MCF 10A (cell line): Measurements from ENCODE around the gene TFF2. TPM values are rescaled to one million over a fixed set of nuclear protein-coding genes. Genes with fewer than 3 reads are reported as not detected.

Experiments used
- BruUV-seq: library from RNA; stranded (reverse); fragments of 400-500 nt; replicated peaks from 2 replicates; lab custom pipeline; 2021; lab: Mats Ljungman, UMichigan
- CTCF ChIA-PET: fragments of 300-600 bp; sonication (Branson Sonifier 250); formaldehyde crosslinking; extraction: SDS; loops from one replicate; lab custom pipeline; 2021; ENCODE audit warnings: antibody characterized with exemption, inconsistent platforms; lab: Yijun Ruan, JAX
- POLR2A ChIA-PET: fragments of 300-600, 350-650 bp; sonication (Branson Sonifier 250); formaldehyde crosslinking; extraction: SDS; loops from one replicate; lab custom pipeline; 2020; ENCODE audit warnings: antibody characterized with exemption, inconsistent platforms; lab: Yijun Ruan, JAX
- DNase-seq: peaks from one replicate; pipeline ENCODE4 v3.0.0-alpha.2; 2018; ENCODE audit not compliant: unreplicated experiment
- H3K27ac Mint-ChIP-seq: one replicate; pipeline ENCODE4 v1.8.0; 2022; ENCODE audit warnings: mild to moderate bottlenecking, low read depth, mixed read lengths; ENCODE audit not compliant: unreplicated experiment
- H3K27me3 Mint-ChIP-seq: one replicate; pipeline ENCODE4 v1.8.0; 2022; ENCODE audit warnings: mixed read lengths; ENCODE audit not compliant: insufficient read depth, unreplicated experiment
- H3K36me3 Mint-ChIP-seq: one replicate; pipeline ENCODE4 v1.8.0; 2022; ENCODE audit warnings: mild to moderate bottlenecking, moderate library complexity, mixed read lengths; ENCODE audit not compliant: insufficient read depth, unreplicated experiment
- H3K4me1 Mint-ChIP-seq: one replicate; pipeline ENCODE4 v1.8.0; 2022; ENCODE audit warnings: mixed read lengths; ENCODE audit not compliant: insufficient read depth, unreplicated experiment
- H3K4me3 Mint-ChIP-seq: one replicate; pipeline ENCODE4 v1.8.0; 2022; ENCODE audit warnings: mild to moderate bottlenecking, moderate library complexity, mixed read lengths; ENCODE audit not compliant: unreplicated experiment
- H3K9me3 Mint-ChIP-seq: one replicate; pipeline ENCODE4 v1.8.0; 2022; ENCODE audit warnings: mixed read lengths; ENCODE audit not compliant: unreplicated experiment
- CTCF ChIP-seq: fragments of 200-600 bp; IDR thresholded peaks from one replicate; pipeline ENCODE4 v1.8.0; 2022; ENCODE audit warnings: antibody characterized with exemption, mild to moderate bottlenecking; ENCODE audit not compliant: unreplicated experiment
- intact Hi-C: fragments of 100-400 bp; cut with micrococcal nuclease; formaldehyde crosslinking; loops from 2 replicates; pipeline ENCODE4 v1.14.1; 2022
- total RNA-seq: library from RNA; stranded (reverse); gene quantifications from 2 replicates; pipeline ENCODE4 v1.2.3, GENCODE V29; 2022

Gene TFF2
- total RNA-seq, 1 experiment from 2014 or later = not detected

- no TSS peak for BruUV-seq
- intact Hi-C loops = no loop called here
- no peak for TF ChIP-seq CTCF
- no peaks in the 10 kb centered on the region for H3K36me3 Mint-ChIP-seq
- no peak overlapping the region for H3K4me3 Mint-ChIP-seq
- H3K4me1 Mint-ChIP-seq = peaks cover 2% of the 10 kb centered on the region
- CTCF ChIA-PET = no interaction called here
- H3K9me3 Mint-ChIP-seq = no peaks in the 10 kb centered on the region
- DNase-seq = no peak
- H3K27ac Mint-ChIP-seq = no peak overlapping the region
- POLR2A ChIA-PET = no interaction called here
- peaks cover 11% of the 10 kb centered on the region for H3K27me3 Mint-ChIP-seq
These were observed 39.4 kb upstream of the TFF2 start for GRCh38 chr21:42390193-42390592.

GRCh38 chr21:42389449-42389835 lies 38.6 kb upstream of the TFF2 start:
- Mint-ChIP-seq H3K4me3 (no peak overlapping the region), H3K27ac (no peak overlapping the region), H3K4me1 (peaks cover 6% of the 10 kb centered on the region), H3K9me3 (no peaks in the 10 kb centered on the region), H3K27me3 (peaks cover 11% of the 10 kb centered on the region), H3K36me3 (no peaks in the 10 kb centered on the region)
- BruUV-seq = no TSS peak
- DNase-seq = no peak
- TF ChIP-seq CTCF = no peak
- ChIA-PET CTCF (no interaction called here), POLR2A (no interaction called here)
- intact Hi-C loops = no loop called here

GRCh38 chr21:42388740-42389448 lies 38.1 kb upstream of the TFF2 start:
- Mint-ChIP-seq H3K27me3 (peaks cover 11% of the 10 kb centered on the region), H3K36me3 (no peaks in the 10 kb centered on the region), H3K4me3 (no peak overlapping the region), H3K27ac (no peak overlapping the region), H3K4me1 (peaks cover 6% of the 10 kb centered on the region), H3K9me3 (no peaks in the 10 kb centered on the region)
- intact Hi-C loops = no loop called here
- ChIA-PET CTCF (no interaction called here), POLR2A (no interaction called here)
- no peak for TF ChIP-seq CTCF
- DNase-seq = no peak
- no TSS peak for BruUV-seq

GRCh38 chr21:42387843-42388340 lies 37.1 kb upstream of the TFF2 start:
- Mint-ChIP-seq H3K4me3 (no peak overlapping the region), H3K4me1 (peaks cover 6% of the 10 kb centered on the region), H3K27ac (no peak overlapping the region), H3K9me3 (no peaks in the 10 kb centered on the region), H3K36me3 (no peaks in the 10 kb centered on the region), H3K27me3 (peaks cover 11% of the 10 kb centered on the region)
- POLR2A ChIA-PET = interaction anchor here (0.9 kb wide), 1 partner anchor 8 kb away, joined by 5 read pairs; the partner anchor contains the start of gene TMPRSS3
- CTCF ChIA-PET = no interaction called here
- BruUV-seq = no TSS peak
- TF ChIP-seq CTCF = no peak
- intact Hi-C loops = no loop called here
- no peak for DNase-seq
